GM18526 (cell line): ENCODE data around the gene ADAMTSL3.

Experiments used
- POLR2A ChIP-seq: IDR thresholded peaks from 3 replicates; pipeline ENCODE4 v1.6.1; 2011; ENCODE audit not compliant: insufficient read length; ENCODE audit errors: extremely low read depth

ADAMTSL3 gene, protein sequence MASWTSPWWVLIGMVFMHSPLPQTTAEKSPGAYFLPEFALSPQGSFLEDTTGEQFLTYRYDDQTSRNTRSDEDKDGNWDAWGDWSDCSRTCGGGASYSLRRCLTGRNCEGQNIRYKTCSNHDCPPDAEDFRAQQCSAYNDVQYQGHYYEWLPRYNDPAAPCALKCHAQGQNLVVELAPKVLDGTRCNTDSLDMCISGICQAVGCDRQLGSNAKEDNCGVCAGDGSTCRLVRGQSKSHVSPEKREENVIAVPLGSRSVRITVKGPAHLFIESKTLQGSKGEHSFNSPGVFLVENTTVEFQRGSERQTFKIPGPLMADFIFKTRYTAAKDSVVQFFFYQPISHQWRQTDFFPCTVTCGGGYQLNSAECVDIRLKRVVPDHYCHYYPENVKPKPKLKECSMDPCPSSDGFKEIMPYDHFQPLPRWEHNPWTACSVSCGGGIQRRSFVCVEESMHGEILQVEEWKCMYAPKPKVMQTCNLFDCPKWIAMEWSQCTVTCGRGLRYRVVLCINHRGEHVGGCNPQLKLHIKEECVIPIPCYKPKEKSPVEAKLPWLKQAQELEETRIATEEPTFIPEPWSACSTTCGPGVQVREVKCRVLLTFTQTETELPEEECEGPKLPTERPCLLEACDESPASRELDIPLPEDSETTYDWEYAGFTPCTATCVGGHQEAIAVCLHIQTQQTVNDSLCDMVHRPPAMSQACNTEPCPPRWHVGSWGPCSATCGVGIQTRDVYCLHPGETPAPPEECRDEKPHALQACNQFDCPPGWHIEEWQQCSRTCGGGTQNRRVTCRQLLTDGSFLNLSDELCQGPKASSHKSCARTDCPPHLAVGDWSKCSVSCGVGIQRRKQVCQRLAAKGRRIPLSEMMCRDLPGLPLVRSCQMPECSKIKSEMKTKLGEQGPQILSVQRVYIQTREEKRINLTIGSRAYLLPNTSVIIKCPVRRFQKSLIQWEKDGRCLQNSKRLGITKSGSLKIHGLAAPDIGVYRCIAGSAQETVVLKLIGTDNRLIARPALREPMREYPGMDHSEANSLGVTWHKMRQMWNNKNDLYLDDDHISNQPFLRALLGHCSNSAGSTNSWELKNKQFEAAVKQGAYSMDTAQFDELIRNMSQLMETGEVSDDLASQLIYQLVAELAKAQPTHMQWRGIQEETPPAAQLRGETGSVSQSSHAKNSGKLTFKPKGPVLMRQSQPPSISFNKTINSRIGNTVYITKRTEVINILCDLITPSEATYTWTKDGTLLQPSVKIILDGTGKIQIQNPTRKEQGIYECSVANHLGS (N-terminal part only)

DNA sequence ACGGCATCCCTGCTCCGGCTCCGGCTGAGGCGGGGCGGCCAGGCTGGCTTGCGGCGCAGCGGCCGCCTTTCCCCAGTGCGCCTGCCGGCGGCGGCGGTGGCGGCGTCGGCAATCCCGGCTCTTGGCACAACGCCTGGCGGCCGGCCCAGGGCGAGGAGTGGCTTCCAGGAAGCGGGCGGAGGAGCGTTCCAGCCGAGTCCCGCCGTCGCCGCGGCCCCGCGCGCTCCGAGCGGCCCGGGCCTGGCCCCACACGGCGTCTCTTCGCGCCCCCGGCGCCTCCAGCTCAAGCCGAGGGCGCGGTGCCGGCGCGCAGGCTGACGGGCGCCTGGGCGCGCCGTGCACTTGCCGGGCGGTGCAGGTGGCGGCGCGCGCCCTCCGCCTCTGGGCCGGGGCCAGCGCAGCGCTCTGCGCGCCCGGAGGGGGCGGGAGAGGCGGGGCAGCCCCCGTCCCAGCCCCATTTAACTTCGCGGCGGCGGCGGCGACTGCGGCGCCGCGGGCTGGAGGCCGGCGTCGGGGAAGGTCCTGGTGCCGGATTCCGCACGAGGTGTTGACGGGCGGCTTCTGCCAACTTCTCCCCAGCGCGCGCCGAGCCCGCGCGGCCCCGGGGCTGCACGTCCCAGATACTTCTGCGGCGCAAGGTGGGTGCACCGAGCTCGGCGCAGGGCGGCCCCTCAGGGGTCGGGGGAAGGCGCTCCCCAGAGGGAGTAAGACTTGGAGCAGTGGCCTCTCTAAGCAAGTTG, at the start of gene ADAMTSL3:
Gene ADAMTSL3, plus strand, starts transcription at position 485 of the 740 bp plus-strand sequence. CDS start 1,639 bp downstream, outside the sequence.
- no peak for TF ChIP-seq POLR2A

DNA sequence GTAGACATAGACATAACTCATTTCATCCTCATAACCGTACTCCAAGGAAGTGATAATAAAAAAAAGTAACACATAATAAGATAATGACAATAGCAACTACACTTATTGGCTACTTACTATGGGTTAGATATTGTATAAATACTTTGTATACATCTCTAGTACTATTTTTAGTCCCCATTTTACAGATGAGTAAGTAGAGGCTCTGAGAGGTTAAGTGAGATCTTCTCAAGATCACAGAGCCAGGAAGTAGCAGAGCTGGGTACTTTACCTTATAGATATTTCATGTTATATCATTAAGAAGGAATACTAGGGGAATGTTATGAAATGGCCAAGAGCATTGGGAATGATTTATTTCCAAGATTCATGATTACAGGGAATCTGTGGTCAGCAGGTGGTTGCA, 49.4 kb upstream of the ADAMTSL3 start:
- no peak for TF ChIP-seq POLR2A

DNA sequence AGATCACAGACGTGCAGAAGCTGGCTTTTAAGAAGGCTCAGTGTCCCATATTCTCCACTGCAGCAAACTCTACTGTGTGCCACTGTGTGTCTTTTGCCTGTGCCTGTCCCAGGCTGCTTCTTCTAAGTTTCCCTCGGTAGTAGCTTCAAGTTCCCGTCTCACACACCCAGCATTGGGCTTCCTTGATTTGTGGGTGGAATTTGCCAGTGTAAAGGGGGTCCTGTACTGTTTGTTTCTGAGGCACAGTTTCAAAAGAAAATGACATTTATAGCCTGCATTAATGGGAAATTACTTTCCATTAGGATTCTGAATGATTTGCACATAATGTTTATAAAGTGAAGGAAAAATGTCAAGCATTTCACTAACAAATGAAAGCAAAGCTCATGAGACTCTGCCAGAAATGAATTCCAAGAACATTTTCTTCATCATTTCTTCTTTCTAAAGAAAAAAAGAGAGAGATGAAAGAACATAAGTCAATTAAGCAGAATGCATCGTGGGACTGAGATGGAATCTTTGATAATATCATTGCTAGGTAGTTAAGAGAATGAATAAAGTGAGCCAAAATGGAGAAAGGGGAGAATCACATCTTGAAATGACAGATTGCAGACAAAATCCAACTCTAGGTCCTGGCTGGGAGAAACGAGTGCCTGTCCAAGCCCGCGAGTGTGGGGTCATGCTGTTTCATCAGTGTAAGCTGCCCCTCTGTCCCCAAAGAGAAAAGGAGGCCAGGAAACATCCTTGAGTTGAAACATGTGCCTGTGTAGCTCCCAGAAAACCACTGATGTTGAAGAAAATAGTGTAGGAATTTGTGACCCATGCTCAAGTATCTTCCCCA, 48.6 kb upstream of the ADAMTSL3 start:
- TF ChIP-seq POLR2A, result no peak

DNA sequence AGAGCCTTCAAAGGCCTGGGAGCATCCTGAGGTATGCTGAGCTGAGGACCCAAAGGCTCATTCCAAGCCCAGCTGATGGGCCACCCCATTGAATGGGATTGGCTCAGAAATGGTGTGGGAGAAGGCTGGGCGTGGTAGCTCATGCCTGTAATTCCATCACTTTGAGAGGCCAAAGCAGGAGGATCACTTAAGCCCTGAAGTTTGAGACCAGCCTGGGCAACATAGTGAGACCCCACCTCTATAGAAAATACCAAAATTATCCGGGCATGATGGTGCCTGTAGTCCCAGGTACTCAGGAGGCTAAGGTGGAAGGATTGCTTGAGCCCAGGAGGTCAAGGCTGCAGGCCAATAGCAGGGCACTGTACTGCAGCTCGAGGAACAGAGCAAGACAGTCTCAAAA, 43.8 kb upstream of the ADAMTSL3 start:
- no peak for TF ChIP-seq POLR2A

DNA sequence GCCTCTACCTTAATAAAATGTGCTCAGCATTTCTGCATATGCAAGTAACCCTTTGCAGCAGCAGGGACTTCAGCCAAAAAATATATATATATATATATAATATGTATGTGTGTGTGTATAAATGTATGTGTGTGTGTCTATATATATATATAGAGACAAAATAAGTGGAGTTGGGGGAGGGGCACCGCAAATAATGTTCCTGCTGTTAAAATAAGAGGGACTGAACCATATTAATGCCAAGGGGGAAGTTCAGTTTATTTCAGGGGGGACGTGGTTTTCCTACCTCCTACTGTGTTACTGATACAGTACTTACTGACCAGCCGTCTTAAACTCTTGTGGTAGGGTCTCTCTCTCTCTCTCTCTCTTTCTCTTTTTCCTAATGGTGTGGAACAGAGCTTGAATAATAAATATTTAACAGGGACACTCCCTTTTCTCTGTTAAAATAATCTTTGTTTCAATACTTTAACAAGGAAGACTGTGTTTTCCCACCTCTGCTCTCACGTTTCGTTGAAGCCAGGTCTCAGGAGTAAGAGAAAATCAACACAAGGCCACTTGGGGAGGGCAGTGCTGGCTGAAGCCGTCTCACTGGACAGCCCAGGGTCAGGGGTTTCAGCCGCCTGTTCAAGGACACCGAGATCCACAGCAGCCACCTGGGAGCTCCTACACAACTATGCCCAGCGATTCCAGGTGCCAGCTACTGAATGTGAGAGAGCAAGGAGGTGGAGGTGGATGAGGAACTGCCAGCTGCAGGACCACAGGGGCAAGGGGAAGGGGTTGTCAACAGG, 42.8 kb upstream of the ADAMTSL3 start:
- no peak for TF ChIP-seq POLR2A

DNA sequence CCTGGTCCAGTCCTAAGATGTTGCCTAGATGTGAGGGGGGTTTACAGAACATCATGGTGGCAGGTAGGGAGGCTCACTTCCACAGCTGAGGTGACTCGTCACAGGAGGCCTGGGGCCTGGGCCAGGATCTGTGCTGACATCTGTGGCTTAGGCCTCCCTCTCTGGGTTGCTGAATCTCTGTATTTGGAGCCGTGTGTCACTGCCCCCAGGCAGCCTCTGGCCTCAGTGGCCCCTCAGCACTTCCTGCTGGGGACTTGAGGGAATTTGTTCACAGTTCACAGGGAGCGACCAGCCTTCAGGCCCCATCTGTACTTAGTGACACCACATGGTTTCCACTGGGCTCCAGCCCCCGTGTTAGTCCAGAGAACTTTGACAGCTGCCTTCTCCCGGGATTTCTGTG, 41.7 kb upstream of the ADAMTSL3 start:
- no peak for TF ChIP-seq POLR2A

DNA sequence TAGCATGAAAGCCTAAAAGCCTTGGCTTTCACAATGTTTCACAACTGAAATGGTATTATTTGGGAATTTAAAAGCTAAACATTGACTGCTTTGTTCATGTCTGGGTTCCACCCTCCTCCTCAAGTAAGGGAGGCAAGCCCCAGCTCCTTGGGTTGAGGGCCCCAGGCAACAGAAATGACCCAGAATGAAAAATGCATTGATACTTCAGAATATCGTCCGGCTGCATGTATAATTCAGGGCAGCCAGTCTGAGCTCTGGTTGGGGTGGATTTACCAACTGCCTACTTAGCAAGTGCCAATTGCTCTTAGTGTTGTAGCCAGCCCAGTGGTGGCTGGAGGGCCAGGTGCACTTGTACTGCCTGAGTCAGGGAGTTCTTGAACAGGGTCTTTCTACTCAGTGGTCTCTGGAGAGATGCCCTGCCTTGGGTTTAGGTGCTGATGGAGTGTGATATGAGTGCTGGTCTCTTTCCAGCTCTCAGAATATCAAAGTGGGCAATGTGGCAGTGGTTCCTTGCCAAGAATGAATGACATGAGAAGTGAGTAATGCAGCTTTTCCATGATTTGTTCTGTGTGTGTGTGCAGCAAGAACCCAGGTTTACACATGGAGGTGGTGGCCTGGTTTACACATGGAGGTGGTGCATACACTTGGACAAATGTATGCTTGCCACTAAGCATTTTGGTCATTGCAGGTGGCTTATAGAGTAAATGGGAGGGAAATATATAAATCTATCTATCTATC, 40.9 kb upstream of the ADAMTSL3 start:
- no peak for TF ChIP-seq POLR2A

DNA sequence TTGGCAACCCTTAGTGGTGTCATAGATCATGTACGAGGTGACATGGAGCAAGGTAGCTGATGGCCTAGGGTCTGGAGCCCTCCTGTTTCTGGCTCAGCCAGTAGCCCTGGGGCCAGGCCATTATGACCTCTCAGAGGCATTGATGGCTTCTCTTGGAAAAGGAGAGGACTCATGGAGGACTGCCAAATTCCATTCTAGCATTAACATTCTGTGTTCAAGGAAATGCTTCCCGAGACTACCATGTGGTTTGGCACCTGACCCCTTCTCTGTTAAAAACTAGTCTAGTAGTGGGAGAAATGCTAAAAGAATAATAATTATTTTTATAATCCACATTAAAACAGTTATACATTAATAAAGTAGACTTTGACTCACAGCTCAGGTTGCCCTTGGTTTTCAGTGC, 40.2 kb upstream of the ADAMTSL3 start:
- TF ChIP-seq POLR2A, result no peak

DNA sequence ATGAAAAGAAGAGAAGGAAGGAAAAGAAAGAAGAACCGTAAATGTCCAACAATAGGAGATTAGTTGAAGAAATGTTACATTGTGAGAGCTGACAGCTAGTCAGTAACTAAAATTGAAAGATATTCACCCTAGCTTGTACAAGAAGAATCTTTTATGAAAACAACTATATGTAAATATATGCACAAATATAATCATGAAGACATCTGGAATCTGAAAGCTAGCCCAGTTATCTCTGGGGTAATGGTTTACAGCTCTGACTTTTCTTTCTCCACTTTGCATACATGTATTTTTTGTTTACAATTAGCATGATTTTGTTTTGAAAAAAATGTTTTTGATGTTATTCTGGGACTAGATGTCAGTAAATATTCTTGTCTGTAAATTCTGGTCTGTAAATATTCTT, 37.1 kb upstream of the ADAMTSL3 start:
- no peak for TF ChIP-seq POLR2A

DNA sequence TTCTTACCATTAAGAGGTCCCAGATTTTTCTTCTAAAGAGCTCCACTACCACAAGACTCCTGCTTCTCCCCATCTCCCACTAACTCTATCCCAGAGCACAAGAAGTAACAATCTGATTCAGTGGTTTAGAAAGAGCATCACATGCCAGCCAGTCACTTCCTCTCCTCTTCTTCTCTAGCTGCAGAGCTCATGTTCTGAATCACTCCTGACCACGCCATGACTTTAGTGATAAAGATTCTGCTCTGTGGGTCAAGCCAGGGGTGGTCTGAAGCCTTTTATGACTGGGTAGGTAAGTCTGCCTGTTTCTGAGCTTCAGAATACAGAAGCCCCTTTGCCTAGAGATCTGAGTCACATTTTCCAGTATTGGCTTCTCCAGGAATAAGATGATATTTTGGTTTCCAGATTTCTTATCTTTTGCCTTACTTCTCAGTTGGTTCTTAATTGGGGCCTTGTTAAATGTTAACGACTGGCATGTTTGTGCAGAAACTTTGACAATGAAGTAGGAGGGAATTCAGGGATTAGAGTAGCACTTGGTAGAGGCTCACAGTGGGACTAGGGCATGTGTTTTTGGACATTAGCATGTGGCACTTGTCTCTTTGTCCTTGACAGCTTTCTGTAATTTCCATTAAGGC, 27.6 kb upstream of the ADAMTSL3 start:
- no peak for TF ChIP-seq POLR2A

DNA sequence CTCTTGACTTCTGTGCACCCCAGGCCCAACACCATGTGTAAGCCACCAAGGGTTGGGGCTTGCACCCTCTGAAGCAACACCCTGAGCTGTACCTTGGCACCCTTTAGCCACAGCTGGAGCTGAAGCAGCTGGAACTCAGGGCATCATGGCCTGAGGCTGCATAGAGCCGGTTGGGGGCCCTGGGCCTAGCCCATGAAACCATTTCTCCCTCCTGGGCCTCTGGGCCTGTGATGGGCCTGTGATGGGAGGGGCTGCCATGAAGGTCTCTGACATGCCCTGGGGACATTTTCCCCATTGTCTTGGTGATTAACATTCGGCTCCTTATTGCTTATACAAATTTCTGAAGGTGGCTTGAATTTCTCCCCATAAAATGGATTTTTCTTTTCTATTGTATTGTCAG, 22.4 kb upstream of the ADAMTSL3 start:
- TF ChIP-seq POLR2A, result no peak

DNA sequence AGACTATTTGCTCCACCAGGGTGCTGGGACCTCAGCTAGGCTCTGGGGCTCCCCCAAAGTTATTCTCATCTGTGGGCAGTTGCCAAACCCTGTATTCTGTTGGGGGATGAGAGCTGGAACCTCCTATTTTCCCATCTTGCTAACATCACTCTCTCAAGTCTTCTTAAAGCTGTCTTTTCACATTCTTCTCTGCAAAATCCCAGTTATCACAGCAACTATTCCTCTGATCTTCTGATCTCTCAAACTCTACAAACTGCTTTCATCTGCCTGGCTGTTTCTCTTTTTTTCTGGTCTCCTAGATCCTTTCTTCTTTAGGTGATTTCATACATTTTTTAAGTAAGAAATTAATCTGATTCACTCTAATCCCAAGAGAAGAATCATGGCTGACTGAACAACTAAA, 10.7 kb upstream of the ADAMTSL3 start:
- no peak for TF ChIP-seq POLR2A
